Measurements from ENCODE around the gene GPX5. TPM values are rescaled to one million over a fixed set of nuclear protein-coding genes. Genes with fewer than 3 reads are reported as not detected.
A peak's percentile ranks its signal among the peaks of the same experiment; 100 is the strongest.

Gene GPX5
- total RNA-seq, 4 donors from 2014 or later = not detected

GRCh38 chr6:28486988-28487742 lies 38.5 kb upstream of the GPX5 start:
- H3K4me3 ChIP-seq = no peak overlapping the region
- H3K4me1 ChIP-seq = no peaks in the 10 kb centered on the region
- no peak overlapping the region for H3K27ac ChIP-seq
- H3K27me3 ChIP-seq = no peaks in the 10 kb centered on the region
- TF ChIP-seq CTCF (IDR thresholded peaks at IDR 0.05) (no peak), POLR2A (IDR thresholded peaks at IDR 0.05) (no peak)
- intact Hi-C loops (cut with DNase I; ENCODE audit: low total_unique reads) = no loop called here
- DNase-seq = no peak
- H3K36me3 ChIP-seq = no peaks in the 10 kb centered on the region
- no peaks in the 10 kb centered on the region for H3K9me3 ChIP-seq

DNA sequence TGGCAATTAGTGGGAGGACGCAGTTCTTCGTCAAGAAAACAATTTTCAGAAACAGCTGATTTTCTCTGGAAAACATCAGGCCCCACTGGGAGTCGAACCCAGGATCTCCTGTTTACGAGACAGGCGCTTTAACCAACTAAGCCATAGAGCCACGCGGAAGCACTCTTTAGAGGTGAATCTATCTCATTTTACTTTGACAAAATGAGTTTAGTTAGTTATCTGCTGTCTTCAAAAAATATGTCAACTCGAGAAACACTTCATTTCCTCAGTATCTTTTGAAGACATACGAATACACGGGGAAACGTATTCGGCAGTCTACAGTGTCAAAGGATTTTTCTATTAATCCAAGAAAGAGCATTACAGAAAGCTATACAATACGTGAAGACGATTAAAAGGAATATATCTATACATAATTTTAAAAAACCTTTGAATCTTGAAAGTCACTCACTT lies 36.7 kb upstream of the GPX5 start:
- DNase-seq = peak; percentile 58 to 60
- peak overlapping the region; percentile 90 to 95 for H3K27ac ChIP-seq
- no peaks in the 10 kb centered on the region for H3K36me3 ChIP-seq
- H3K27me3 ChIP-seq = no peaks in the 10 kb centered on the region
- no peaks in the 10 kb centered on the region for H3K9me3 ChIP-seq
- H3K4me3 ChIP-seq = peak overlapping the region; percentile 46 to 56
- intact Hi-C loops (cut with DNase I; ENCODE audit: low total_unique reads) = no loop called here
- TF ChIP-seq CTCF (IDR thresholded peaks at IDR 0.05) = no peak
- TF ChIP-seq POLR2A (IDR thresholded peaks at IDR 0.05) = no peak
- H3K4me1 ChIP-seq = no peaks in the 10 kb centered on the region

GRCh38 chr6:28489366-28490204 lies 36.1 kb upstream of the GPX5 start:
- no peaks in the 10 kb centered on the region for H3K36me3 ChIP-seq
- H3K9me3 ChIP-seq = no peaks in the 10 kb centered on the region
- peak overlapping the region; percentile 46 to 56 for H3K4me3 ChIP-seq
- H3K4me1 ChIP-seq = no peaks in the 10 kb centered on the region
- peak; percentile 80 to 88 for DNase-seq
- peak in 1 of 2 donors; percentile 47 for TF ChIP-seq POLR2A (IDR thresholded peaks at IDR 0.05)
- no peak for TF ChIP-seq CTCF (IDR thresholded peaks at IDR 0.05)
- no peaks in the 10 kb centered on the region for H3K27me3 ChIP-seq
- intact Hi-C loops (cut with DNase I; ENCODE audit: low total_unique reads) = no loop called here
- H3K27ac ChIP-seq = peak overlapping the region; percentile 90 to 95

DNA sequence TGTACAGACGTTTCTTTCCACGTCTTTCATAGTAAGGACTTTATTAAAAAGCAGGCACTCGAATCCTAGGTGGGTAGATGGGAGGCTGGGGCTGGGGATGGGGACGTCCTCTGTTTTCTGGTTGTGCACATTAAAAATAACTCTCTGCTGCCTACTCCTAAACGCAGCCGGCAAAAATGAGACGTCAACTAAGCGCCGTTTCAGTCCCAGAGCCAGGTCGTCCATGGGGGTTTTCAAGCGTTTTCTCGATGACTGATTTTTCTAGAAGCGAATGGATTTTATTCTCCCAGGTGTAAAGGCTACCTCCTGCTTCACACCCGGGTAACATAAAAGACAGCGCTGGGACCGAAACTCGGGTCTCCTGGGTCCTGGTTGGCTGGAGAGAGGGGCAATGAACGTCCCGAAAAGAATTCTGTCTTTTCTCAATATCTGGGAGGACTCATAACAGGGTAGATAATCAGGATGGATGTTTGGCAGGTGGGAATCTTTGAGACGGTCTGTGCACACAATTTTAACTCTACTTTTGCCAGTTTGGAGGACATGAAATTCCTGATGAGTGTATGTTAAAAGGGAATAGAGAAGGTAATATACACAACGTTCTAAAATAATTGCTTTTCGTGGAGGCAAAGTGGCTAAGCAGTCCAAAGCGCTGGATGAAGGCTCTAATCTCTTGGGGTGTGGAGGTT lies 35.3 kb upstream of the GPX5 start:
- Histone ChIP-seq H3K27me3 (no peaks in the 10 kb centered on the region), H3K4me3 (peak overlapping the region; percentile 46 to 56), H3K27ac (peak overlapping the region; percentile 90 to 95), H3K4me1 (no peaks in the 10 kb centered on the region), H3K36me3 (no peaks in the 10 kb centered on the region), H3K9me3 (no peaks in the 10 kb centered on the region)
- TF ChIP-seq CTCF (IDR thresholded peaks at IDR 0.05) (no peak), POLR2A (IDR thresholded peaks at IDR 0.05) (no peak)
- intact Hi-C loops (cut with DNase I; ENCODE audit: low total_unique reads) = no loop called here
- peak; percentile 26 to 35 for DNase-seq
